Fibroblast of skin of back (primary cell): ENCODE measurements around the gene RBM19. TPM values are rescaled to one million over a fixed set of nuclear protein-coding genes. Genes with fewer than 3 reads are reported as not detected.
"Not testable (repeated sequence)": the region's sequence is repeated elsewhere in the genome, so short reads cannot be mapped to it uniquely, and the experiment has no call there.

Experiments used
- DNase-seq: peaks from one replicate; pipeline ENCODE4 v3.0.0-alpha.2; 2013
- polyA plus RNA-seq, 2 experiments: library from polyadenylated mRNA; unstranded; fragments of 120-200 nt; gene quantifications; one replicate each; pipeline ENCODE4 v1.2.1, GENCODE V29; 2013; ENCODE audit not compliant: insufficient read length in 2 of 2

The RBM19 gene
- 18.0 TPM for polyA plus RNA-seq (2013, experiment 1 of 2; ENCODE audit: insufficient read length)
- polyA plus RNA-seq (2013, experiment 2 of 2; ENCODE audit: insufficient read length) = 14.6 TPM

GRCh38 chr12:113965951-113966797, at the start of gene RBM19:
TSS of gene RBM19 (minus strand) at chr12:113966325. CDS start at chr12:113966227, 98 bp downstream.
- DNase-seq = peak; percentile 97

GRCh38 chr12:114015851-114016250, 49.7 kb upstream of the RBM19 start:
- DNase-seq = no peak

- DNase-seq = peak; percentile 4
These were observed 47.6 kb upstream of the RBM19 start for GRCh38 chr12:114013575-114014345.

- DNase-seq = no peak
These were observed 46.8 kb upstream of the RBM19 start for GRCh38 chr12:114012744-114013431.

GRCh38 chr12:114011711-114012110, 45.6 kb upstream of the RBM19 start:
- no peak for DNase-seq

- no peak for DNase-seq
These were observed 40.6 kb upstream of the RBM19 start for GRCh38 chr12:114006482-114007425.

- no peak for DNase-seq
These were observed 38.3 kb upstream of the RBM19 start for GRCh38 chr12:114004402-114004801.

GRCh38 chr12:114003286-114003685, 37.2 kb upstream of the RBM19 start:
- no peak for DNase-seq

GRCh38 chr12:114001511-114002340, 35.6 kb upstream of the RBM19 start:
- no peak for DNase-seq

GRCh38 chr12:114000861-114001260, 34.7 kb upstream of the RBM19 start:
- DNase-seq = no peak

- not testable (repeated sequence) for DNase-seq
These were observed 34.1 kb upstream of the RBM19 start for GRCh38 chr12:114000261-114000660.

- no peak for DNase-seq
These were observed 31.2 kb upstream of the RBM19 start for GRCh38 chr12:113997365-113997764.

GRCh38 chr12:113996026-113996425, 29.9 kb upstream of the RBM19 start:
- DNase-seq = no peak

- DNase-seq = no peak
These were observed 27.9 kb upstream of the RBM19 start for GRCh38 chr12:113994051-113994450.

- not testable (repeated sequence) for DNase-seq
These were observed 26.6 kb upstream of the RBM19 start for GRCh38 chr12:113992751-113993150.

GRCh38 chr12:113991224-113992044, 25.3 kb upstream of the RBM19 start:
- DNase-seq = no peak

- DNase-seq = no peak
These were observed 24.4 kb upstream of the RBM19 start for GRCh38 chr12:113990250-113991223.

- no peak for DNase-seq
These were observed 22.9 kb upstream of the RBM19 start for GRCh38 chr12:113988976-113989375.

- no peak for DNase-seq
These were observed 21.9 kb upstream of the RBM19 start for GRCh38 chr12:113988064-113988451.
